Stimulated activated CD8-positive, alpha-beta memory T cell treated with anti-CD3 and anti-CD28 coated beads, Interleukin-7, amount 100 ng/mL, for 1 hour (primary cell): ENCODE measurements around the gene GOLIM4.

ENCODE experiments used
- DNase-seq, 2 donors: peaks; one replicate each; pipeline ENCODE4 v3.0.0-alpha.2; 2020; ENCODE audit warnings: low read depth in 2 of 2

GOLIM4 gene

DNA sequence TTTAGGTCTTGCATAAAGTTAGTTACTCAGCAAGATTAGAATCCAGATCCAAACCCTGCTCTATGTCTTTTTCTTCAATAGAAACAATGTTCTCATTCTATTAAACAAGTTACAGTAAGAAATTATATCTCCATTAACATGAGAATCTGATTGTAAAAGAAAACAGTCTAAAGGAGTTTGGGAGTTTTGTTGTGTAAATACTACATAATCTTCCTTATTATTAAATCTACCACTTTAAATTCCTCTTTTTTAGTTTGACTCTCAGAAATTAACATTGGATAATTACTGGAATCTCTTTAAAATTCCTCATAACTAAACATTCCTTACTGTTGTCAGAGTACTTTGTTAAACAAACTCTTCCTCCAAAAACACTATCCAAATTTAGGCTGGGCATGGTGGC, 1.7 kb upstream of the GOLIM4 start:
- no peak for DNase-seq

DNA sequence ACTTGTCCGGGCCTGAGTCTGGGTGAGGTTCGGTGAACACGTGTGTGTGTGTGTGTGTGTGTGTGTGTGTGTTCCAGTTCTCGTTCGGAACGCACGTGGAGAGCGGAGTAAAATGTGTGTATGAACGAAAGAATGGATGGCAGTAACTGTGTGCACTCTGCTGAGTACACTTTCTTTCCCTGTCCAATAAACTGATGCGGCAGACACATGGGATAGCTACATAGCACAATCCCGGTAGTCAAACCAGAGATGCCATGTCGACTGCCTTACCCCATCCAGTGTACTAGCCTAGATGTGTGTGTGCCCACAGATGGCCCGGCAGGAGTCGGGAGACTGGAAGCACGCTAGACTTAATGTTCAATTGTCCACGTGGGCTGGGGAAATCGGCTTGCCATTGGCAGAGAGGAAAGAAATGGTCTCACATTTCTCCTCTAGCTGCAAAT, 507 bp upstream of the GOLIM4 start:
- no peak for DNase-seq

DNA sequence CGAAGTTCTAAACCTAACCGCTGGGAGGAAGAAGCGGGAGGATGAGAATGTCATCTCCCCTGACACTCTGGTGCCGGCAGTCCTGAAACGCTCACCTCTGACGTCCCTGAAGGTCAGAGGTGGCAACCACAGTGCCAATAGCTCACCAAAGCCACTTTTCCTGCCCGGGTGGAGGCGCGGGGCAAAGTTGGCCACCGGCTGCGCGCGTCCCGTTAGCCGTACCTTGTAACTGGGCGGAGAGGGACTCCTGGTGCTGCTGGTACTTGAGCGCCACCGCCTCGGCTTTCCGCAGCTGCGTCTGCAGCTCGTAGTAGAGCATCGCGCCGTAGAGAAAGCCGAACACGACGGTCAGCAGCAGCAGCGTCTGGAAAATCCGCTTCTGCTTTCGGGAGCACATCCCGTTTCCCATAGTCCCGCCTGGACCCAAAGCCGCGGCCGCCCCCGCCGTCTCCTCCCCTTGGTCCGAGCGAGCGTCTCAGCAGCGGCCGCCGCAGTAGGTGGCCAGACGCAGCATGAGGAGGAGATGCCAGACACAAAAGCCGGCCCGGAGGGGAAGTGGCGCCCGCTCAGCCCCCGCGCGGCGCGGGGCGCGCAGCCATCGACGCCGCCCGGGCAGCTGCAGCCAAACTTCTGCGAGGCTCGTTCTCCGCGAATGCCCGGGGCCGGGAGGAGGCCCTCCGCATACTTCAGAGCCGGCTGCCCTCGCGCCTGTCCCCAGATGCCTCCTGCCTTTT, 680 bp downstream of the GOLIM4 start:
- no peak for DNase-seq

DNA sequence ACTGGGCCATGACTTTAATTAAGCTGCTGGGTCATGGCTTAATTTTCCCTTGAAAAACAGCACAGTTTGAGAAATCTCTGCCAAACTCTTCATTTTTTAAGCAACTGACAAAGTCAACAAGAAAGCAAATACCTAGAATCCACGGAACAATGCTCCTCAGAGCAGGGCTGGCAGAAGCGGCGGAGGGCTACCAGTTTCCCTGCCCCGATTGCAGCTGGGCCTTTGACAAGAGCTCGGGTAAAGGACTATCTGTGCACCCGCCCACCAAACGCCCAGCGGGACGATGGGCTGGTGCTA, 1.2 kb downstream of the GOLIM4 start:
- no peak for DNase-seq

DNA sequence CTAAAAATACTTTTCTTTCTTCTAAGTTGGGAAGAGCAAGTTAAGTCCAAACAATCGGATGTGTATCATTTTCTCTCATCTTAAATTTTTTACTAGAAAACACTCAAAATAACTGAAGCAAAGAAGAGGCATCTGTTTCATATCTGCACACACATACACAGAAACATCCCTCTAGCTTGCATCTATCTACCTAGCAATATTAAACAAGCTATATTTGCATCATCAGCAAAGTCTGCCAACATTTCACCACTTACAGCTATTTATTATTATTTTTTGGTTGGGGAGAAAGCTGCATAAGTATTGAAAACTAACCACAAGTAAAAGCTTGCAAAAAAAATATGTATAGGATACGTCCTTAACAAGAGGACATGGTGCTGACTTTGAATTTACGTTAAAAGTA, 1.9 kb downstream of the GOLIM4 start:
- no peak for DNase-seq

DNA sequence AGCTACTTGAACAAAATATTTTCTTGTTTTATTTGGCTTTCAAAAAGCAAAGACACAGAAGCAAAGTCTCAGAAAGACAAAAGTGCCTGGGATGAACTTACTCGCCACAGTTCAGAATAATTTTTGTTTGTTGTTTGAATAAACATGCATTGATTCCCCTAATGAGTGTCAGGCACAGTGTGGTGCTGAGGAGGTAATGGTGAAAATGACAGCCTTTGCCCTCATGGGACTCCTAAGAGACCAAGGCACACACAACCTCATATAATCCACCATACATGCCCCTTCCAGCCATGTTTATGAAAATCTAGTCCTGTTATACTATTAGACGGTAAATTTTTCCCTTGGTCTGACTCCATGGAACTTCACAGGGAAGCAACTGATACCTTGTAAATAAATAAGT, 2.5 kb downstream of the GOLIM4 start:
- no peak for DNase-seq

DNA sequence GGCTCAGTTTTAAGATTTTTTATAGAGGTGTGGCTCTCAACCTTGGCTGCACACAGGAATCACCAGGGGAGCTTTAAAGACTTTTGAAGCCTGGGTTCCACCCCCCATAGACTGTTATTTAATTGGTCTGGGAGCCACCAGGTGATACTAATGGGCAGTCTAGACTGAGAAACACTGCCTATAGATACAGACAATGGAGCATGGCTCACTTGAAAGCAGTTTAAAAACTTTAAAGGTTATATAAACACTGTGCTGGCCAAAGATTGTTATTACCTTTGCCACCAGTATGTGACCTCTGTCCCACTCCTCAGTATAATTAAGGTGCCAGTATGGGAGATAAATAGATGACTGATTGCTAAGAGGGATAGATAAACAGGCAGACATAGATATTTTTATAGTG, 3.8 kb downstream of the GOLIM4 start:
- DNase-seq: no peak

DNA sequence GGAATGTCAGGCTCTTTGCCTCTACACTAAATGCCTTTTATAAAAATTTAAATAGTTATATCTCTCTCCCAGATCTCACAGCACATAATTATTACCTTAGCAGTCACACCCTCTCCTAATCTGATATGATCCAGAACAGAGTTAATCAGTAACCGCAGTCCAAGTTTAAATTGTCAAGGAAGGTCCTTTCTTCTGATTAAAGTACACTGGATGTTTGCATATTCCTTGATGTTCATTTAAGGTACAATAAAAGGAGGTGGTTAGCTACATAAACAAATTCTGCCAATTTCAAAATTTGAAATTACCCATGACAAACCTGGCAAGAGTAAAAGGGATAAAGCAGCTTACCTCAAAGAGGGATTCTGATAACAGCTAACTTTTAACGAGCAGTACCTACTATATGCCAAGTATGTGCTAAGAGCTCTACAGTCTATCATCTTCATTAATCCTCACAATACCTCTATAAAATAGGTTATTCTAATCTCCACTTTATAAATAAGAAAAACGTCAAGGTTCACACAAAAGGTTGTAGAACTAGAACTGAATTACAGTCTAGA, 4.3 kb downstream of the GOLIM4 start:
- DNase-seq: no peak

DNA sequence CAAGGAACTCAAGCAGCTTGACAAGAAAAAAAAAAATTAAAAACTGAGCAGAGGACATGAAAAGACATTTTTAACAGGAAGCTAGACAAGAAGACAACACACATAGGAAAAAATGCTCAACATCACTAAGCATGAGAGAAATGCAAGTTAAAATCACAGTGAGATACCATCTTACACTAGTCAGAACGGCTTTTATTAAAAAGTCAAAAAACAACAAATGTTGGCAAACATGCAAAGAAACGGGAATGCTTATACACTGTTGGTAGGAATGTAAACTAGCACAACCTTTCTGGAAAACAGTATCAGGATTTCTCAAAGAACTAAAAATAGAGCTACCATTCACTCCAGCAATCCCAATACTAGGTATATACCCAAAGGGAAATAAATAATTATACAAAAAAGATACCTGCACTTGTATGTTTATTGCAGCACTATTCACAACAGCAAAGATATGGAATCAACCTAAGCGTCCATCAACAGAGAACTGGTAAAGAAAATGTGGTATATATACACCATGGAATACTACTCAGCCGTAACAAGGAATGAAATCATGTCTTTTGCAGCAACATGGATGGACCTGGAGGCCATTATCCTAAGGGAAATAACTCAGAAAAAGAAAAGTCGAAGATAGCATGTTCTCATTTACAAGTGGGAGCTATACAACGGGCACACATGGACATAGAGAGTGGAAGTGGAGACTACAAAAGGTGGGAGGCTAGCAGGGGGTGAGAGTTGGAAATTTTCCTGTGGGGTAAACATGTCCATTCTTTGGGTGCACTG, 5.2 kb downstream of the GOLIM4 start:
- DNase-seq: no peak

DNA sequence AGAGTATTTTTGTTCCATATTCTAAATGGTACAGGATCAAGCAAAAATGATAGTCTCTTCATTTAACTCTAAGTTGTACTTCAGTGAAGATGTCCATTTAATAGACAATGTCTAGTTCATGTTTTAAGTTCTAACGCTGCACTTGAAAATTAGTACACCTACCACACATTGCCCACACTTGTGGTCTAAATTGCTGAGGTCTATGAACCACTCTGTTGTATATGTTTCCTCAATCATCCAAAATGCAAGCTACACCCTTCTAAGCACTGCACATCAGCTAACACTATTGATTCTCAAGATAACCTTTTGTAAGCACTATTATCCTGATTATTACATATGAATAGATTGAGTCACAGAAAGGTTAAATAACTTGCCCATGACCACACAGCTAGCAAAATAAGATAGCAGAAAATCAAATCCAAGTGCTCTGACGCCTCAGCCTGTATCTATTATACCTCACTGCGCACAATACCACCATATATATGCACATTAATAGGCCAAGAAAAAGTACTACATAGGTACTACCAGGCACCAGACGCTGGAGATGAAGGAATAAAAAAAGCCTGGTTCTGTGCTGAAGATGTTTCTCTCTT, 6.4 kb downstream of the GOLIM4 start:
- DNase-seq: no peak

DNA sequence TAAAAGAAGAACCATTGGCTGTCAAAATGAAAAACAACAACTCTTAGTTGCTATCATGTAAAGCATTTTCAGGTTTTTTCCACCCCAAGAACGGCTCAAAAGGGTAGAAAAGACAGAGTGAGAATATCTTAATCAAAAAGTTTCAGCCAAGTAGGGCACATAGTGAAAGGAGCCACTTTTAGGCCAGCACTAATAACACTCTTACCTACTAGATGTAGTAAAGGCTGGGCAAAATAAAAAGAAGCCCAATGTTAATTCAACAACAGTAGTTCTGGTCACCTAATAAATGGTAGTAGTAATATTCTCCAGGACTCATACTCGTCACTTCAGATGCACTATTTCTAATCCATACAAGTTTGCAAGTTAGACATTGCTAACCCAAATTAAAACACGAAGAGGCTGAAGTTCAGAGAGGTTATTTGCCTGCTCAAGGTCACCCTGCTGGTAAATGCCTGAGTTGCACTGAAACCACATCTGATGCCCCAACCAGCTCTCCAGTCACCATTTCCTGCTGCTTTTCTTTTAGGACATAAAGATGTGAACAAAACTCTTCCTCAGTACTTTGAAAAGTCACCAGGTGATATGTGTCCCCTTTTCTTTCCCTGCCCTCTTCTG, 7.5 kb downstream of the GOLIM4 start:
- no peak for DNase-seq

DNA sequence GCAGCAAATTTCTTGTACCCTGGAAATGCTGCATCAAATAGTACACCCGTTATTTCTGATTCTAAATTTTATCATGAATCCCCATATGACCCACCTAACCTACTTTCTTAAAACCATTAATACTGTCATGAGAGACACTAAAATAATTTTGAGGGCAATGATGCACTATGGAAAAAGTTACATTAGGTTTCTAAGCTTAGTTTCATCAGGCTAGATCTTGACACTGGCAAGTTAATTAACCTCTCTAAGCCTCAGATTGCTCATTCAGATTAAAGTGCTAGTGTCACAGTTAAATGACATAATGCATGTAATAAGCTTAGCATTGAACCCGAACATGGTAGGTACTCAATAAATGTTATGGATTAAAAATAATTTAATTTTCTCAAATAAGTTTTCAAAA, 8.2 kb downstream of the GOLIM4 start:
- DNase-seq: no peak

DNA sequence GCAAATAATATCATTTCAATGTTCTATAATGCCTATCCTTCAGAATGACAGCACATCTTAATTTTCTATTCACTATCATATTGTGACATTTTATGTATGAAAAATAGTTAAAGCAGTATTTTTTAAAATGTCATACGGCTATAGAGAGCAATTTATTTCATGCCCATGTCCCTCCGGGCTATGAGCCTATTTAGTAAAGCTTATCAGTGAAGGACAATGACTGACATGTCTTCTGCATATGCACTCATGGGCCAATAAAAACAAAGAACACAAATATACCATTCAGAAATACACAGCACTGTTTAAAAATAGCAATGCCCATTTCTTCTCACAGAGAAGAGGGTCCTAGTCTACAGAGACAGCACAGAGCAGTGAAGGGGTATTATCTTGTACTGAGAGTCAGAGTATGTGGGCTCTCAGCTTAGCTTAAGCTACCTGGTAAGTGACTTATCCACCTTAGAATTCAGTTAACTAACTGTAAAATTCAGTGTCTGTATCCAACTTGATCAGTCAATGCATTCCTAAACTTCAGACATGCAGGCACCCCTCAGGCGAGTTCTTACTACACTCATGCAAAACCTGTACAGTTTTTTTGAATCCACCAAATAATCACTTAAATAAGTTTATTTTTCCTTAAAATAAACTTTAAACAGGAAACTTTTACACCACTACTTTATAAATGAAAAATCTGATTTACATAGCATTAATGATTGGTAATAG, 9.0 kb downstream of the GOLIM4 start:
- DNase-seq: no peak

DNA sequence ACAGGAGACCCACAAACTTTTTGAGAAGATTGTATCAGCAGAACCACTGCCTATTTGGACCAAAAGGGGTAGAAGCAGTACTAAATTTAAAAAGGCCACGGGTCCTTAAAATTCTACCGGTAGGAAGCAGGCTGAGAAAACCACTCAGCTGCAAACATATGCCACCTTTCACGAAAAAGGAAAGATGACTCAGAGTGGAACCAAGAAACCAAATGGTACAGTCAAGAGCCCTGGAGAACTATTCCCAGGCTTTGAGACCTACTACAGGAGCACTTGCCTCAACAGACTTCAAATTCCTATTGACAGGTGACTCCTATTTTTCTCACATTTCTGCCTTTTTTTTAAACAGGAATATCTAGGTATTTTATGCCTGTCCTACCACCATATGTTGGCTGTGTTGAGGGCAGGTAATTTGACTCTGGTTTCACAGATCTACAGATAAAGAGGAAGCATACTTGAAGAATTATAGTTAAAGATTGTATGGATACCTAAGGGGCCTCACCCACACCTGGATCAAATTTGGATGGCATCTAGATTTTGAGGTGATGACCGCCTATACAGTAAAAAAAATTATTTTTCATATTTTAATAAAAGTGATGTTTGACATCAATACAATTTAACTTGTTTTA, 10.1 kb downstream of the GOLIM4 start:
- DNase-seq: no peak

DNA sequence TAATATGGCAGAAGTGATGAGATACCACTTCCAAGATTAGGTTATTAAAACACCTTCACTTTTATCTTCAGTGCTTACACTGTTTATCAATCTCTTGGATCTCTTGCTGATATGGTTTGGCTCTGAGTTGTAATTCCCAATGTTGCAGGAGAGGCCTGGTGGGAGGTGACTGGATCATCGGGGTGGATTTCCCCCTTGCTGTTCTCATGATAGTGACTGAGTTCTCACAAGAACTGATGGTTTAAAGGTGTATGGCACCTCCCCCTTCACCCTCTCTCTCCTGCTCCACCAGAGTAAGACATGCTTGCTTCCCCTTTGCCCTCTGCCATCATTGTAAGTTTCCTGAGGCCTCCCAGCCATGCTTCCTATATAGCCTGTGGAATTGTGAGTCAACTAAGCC, 11.8 kb downstream of the GOLIM4 start:
- no peak for DNase-seq

DNA sequence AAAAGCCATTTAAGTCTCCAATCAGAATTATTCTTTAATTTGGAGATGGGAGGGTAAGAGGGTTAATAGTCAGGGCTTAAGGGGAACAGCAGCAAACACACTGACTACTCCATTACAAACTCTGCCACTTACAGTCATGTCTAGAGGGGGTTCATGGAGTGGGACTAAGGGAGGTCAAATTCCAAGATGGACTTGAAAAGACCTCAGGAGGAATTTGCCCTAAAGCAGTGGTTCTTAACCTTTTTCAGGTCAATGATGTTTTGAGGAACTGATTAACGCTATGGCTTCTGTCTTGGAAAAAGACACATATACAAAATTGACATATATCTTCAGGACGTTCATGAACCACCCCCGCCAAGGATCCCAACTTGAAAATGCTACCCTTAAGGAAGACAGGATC, 13.9 kb downstream of the GOLIM4 start:
- DNase-seq: no peak

DNA sequence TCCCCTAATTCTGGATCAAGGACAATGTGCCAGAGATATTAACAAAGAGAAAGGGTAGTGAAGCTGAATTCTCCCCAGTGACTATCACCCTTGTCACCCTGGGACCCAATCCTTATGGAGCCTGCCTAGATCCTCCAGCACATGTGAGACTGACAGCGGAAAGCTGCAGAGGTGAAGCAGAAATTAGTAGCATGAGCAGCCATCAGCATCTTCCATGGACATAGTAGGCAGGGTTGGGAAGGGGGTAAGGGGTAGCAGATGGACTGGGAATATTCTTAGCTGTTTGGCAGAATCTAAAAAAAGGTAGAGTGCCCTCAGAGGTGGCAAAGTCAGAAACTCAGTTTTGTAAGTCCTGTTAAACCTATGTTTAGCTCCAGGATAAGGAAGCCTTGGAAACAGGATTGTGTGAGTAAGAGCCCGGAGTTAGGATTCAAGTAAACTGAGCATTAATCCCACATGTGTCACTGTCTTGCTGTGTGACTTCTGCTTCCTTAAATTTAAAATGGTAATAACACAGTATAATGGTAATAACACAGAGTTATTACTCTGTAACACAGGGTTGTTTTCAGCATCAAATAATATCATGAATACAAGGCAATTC, 14.5 kb downstream of the GOLIM4 start:
- no peak for DNase-seq

DNA sequence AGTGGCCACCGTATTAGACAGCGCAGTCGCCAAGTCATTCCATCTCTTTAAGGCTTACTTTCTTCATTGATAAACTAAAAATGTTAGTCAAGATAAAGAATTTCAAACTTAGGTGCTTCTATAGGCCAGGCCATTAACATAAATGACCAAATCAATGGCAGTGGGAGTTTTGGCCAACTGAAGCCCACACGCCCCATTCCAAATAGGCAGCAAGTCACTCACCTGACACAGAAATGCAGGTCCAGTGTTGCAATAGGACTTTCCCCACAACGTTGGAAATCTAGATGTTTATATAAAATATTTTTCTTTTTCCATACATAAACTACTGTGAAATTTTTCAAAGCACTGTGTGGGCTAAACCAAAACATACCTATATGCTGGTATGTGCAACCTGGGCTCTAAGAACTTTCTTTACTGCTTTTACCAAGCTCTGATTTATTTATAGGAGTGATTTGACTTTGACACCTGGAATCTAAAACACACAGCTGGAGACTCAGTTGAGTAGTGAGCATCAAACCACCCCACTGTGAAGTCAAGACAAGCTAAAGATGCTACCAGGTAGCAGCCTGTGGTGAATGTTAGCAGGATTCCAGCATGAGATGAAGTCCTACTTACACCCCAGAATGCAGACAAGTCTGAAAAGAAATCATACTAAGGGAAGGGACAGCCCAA, 15.1 kb downstream of the GOLIM4 start:
- no peak for DNase-seq

DNA sequence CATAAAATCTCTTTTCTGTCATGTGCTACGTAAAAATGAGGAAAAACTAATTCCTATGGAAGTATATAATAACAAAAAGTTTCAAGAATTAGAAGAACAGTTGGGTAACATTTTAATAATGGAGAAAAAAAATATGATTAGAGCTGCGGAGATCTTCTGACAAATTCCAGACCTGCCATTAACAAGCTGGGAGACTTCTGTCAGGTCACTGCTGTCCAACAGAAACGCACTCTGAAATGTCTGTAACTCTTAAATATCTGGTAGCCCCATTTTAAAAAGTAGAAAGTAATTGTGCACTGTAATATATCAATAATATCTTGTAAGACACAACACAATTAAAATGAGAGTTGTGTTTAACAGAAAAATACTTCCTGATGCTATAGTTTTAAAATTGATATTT, 15.7 kb downstream of the GOLIM4 start:
- DNase-seq: no peak

DNA sequence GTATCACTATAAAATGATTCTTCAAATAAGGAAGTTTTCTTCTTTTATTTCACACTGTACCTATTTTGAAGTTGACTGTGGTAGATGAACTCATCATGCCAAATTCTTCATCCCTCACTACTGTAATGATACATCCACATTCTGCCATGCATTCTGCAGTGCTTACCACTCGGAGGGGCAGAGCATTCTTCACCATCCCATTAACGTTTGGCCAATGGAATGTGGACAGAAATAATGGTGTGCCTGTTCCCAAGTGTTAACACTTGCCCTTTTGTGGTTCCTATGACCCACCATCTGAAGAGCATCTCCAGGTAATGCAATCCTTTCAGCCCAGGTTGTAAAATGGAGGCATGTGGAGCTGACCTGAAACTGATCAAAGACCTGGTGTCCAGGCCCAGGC, 18.6 kb downstream of the GOLIM4 start:
- no peak for DNase-seq
